Measurements from ENCODE around the gene NPLOC4.

Gene NPLOC4

DNA sequence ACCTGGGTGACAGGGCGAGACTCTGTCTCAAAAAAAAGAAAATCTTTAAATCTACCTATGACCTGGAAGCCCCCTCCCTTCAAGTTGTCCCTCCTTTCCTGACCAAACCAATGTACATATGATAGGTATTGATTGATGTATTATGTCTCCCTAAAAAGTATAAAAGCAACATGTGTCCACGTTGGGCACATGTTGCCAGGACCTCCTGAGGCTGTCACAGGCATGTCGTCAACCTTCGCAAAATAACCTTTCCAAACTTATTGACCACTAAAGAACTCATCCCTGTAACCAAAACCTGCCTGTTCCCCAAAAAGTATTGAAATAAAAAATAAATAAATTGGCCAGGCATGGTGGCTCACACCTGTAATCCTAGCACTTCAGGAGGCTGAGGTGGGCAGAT is 25.1 kb upstream of the NPLOC4 start:
- DNase-seq: no peak

DNA sequence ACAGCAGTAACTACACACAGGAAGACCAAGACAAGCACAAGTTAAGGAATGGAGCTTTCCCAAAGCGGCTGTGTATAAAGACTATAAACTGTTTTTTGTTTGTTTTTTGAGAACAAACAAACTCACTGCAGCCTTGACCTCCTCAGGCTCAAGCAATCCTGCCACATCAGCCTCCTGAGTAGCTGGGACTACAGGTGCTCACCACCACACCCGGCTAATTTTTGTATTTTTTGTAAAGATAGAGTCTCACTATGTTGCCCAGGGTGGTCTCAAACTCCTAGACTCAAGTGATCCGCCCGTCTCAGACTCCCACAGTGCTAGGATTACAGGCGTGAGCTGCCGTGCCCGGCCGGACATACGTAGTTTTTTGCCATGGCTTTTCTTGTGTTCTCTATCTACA is 23.5 kb upstream of the NPLOC4 start:
- no peak for DNase-seq

DNA sequence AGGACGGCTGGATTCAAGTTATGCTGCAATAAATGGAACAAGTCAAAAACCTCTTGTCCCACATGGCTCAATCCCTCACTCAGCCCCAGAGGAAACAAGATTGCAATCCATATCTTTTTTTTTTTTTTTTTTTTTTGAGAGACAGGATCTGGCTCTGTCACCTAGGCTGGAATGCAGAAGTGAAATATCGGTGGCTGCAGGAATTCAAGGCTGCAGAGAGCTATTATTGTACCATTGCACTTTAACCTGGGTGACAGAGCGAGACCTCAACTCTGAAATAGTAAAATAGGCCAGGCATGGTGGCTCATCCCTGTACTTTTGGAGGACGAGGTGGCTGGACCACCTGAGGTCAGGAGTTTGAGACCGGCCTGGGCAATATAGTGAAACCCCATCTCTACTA is 22.1 kb upstream of the NPLOC4 start:
- no peak for DNase-seq

DNA sequence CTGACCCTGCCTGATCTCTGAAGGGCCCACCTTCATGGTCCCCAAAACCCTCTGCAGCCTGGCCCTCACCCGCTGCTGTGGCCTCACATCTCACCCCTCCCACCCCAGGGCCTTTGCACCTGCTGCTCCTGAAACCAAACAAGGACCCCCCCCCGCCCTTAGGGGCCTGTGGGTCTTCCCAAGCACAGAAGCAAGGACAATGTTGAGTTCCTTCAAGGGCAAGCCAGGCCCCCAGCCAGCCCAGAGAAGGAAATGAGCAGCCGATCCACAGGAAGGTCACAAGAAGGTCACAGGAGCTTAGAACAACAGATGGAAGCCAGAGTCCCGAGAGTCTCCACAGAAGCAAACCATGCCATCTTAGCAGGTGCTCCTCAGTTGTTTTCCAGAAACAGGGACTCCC is 19.9 kb upstream of the NPLOC4 start:
- DNase-seq: no peak

DNA sequence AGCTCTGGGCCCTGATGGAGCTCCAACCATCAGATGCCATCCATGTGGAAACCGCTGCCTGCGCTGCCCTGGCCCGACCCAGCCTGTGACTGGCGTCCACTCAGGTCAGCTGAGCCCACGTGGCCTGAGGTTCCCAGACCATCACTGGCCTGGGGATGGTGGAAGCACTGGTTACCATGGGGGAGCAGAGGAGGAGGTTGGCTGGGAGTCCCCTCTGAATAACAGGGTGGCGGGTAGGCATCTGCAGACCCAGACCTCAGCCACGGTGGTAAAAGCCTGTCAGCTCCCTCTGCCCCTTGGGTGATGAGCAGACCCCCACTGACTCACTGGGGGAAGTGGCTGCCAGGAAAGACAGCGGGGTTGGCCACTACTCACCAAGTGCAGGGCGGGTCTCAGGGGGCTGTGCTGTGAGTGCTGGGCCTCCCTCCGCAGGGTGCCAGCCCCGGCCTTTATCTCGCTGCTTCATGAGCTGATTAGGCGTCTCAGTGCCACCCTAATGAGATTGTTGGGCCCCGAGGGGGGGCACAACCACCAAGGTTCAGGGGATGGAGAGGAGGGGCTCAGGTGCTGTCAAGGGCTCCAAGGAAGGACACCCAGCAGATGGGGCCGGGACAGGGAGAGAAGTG is 19.3 kb upstream of the NPLOC4 start, which contains the start of gene PDE6G:
PDE6G (minus strand) TSS at position 425 of the 626 bp plus-strand sequence. CDS start 3,237 bp downstream, outside the sequence.
- DNase-seq: no peak

DNA sequence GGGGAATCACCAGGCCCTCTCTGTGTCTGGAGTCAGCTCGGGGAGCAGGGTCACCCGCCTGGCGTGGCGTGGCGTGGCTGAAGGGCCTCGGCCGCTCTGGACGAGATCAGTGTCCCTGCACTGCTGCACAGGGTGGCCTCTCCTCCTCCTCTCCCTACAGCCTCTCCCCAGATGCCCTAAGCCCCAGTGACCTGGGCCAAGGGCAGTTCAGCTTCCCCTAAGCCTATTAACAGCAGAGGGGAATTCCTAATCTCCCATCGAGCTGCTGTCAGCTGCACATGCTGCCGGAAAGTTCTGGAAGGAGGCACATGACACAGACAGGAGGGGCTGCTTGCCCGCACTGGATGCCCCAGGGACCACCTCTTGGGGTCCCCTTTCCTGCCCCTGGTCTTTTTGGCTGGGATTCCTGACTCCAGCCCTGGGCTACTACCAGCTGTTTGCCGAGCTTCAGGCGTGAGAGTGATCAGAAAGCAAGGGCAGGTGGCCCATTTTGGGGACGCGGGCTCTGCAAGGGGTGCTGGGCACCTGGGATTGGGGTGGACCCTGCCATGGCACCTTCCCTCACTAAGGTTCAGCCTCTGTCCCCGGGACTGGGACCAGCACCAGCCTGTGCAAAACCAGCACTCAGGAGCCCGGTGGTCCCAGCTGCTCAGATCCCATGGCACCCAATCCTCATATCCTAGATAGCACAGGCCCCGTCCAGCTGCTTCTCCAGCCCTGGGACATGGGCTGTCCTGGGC is 18.6 kb upstream of the NPLOC4 start:
- no peak for DNase-seq

DNA sequence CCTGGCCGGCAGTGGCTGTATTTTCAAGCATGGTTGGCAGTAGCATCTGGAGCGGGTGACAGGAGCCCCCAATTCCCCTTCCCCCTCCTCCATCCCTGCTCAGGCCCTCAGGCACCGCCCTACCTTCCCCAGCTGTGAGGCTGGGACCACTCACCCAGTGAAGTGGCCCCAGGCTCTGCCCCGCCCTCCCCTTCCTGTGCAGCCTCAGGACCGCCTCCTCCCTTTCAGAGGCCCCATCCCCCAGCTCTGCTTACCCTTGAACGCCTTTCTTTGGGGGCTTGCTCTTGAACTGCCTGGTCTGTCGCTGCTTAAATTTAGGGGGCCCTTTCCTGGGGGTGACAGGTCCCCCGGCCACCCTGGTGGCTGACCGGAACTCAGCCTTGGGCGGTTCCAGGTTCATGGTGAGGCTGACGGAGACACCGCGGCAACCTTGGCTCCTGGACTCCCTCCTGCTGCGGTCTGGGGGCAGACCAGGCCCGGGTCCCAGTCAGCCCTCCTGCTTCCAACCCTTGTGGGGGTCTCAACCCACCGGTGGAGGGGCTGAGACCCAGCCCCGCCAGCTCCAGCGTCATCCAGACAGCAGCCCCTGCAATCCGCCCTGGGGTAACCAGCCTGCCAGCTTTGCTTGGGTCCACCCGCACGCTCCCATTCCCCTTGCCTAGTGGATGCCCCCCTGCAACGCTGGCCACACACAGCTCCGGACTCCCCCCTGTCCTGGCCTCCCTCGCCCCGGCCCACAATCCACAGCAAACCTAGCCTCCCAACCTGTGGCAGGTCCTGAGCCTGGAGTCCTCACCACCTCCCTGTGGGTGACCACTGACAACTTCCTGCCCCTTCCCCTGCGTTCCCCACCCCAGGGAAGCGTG is 16.2 kb upstream of the NPLOC4 start:
- DNase-seq: no peak

DNA sequence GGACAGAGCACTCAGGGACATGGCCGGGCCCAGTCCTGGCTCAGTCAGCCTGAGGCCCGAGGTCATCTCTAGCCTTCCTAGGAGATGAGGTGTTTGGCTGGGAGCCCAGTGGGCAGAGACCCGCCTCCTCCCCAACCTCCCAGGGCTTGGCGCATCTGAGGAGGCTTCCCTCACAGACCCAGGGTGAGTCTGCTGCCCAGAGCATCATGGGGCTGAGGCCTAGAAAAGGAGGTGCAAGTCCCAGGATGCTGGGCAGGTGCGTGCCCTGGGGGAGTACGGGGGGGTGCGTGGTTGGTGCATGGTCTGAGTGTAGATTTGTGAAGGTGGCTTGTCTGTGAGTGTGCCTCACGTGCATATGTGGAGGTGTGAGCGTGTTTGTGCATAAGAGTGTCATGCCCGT is 14.8 kb upstream of the NPLOC4 start:
- DNase-seq: no peak

DNA sequence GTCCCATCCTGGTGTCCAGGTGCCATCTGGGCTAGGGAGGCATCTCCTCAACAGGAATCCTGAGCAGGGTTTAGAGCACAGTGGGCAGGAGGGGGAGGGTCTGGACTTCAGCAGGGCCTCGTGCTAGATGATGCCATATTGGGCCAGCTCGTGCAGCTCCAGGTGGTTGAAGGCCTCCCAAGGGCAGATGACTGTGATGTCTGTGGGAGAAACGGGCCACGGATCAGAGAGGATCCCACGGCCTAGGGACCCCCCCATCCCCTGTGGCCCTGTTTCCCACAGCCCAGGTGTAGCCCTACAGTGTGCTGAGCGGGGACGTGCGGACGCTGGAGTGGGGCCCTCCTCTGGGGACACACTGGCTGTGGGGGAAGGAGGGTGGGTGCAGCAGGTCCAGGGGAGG is 14.0 kb upstream of the NPLOC4 start:
- DNase-seq: no peak

DNA sequence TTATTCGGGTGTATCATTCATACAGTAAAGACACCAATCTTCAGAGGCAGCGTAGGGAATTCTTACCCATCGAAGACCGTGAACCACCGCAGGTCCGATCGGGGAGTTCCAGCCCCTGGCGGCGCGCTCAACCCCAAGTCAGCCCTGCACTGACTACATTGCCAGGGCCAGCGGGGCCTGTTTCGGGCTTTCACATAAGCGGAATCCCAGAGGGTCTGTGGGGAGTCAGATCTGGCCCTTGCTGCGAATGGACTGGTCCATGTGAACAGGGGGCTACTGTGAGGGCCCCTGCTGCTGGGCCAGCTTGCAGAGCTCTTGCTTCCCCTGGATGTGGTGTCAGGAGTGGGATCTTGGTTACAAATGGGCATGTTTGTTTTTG is 11.8 kb upstream of the NPLOC4 start:
- DNase-seq: no peak

DNA sequence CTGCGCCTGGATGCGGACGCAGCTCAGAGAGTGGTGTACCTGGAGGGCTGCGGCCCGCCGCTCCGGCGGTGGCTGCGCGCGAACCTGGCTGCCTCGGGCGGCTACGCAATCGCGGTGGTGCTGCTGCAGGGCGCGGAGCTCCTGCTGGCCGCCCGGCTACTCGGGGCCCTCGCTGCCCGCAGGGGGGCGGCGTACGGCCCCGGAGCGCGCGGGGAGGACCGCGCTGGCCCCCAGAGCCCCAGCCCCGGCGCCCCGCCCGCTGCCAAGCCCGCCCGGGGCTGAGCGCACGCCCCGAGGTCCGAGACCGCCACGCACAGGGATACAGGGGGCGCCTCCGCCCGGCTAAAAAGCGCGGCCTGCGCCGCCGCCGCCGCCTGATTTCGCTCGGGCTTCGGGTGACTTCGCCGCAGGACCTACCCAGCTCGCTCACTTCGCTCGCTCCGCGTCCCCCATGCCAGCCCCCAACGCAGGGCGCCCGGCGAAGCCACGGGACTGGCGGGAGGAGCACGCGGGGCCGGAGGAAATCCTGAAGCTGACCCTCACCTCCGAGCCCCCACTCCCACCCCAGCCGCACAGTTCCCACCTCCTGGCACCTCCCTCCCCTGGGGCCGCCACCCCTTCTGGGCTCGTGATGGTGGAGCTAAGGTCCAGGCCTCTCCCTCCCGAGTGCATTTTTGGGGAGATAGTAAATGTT is 11.2 kb upstream of the NPLOC4 start:
- no peak for DNase-seq

DNA sequence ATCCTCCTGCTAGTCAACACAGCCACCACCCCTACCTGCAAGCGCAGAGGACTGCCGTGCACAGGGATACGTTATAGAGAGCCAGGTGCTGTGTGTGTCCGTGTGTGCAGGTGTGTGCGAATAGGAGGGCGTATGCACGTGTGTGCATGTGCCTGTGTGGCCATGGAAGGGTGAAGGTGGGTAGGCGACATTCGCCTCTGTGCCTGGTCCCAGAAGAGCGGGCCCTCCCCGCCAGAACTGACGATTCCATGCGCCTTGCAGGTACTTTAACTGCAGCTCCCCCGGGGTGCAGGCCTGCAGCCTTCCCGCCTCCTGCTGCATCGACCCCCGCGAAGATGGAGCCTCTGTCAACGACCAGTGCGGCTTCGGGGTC is 10.7 kb upstream of the NPLOC4 start:
- DNase-seq: no peak

DNA sequence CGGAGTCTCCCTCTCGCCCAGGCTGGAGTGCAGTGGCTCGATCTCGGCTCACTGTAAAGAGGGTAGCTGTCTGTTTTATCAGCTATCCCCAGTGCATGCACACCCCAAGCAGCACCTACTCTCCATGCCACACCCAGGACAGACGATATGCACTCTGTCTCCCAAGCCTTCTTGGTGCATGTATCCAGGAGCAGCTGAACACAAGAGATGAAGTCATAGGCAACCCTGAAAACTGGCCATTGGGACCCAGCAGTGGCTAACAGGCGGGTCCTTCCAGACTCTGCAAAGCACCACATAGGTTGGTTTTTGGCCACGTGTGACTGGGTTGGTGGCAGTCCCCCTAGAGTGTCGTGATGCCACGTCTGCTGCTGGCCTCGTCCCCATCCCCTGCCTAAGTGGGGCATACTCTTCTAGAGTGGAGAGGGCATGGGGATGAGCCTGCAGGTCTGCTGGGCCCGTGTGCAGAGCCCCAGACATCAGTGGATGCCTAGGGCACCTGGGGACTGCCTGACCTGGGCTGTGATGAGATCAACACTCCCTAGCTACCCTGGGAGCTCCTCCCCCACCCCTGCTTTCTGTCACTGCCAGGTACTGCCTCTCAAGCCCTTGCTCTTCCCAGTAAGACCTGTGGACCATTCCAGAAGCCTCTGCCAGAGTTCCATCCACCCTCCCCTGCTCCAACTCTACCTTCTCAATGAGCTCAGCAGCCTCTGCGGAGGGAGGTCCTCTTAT is 10.1 kb upstream of the NPLOC4 start:
- DNase-seq: no peak

DNA sequence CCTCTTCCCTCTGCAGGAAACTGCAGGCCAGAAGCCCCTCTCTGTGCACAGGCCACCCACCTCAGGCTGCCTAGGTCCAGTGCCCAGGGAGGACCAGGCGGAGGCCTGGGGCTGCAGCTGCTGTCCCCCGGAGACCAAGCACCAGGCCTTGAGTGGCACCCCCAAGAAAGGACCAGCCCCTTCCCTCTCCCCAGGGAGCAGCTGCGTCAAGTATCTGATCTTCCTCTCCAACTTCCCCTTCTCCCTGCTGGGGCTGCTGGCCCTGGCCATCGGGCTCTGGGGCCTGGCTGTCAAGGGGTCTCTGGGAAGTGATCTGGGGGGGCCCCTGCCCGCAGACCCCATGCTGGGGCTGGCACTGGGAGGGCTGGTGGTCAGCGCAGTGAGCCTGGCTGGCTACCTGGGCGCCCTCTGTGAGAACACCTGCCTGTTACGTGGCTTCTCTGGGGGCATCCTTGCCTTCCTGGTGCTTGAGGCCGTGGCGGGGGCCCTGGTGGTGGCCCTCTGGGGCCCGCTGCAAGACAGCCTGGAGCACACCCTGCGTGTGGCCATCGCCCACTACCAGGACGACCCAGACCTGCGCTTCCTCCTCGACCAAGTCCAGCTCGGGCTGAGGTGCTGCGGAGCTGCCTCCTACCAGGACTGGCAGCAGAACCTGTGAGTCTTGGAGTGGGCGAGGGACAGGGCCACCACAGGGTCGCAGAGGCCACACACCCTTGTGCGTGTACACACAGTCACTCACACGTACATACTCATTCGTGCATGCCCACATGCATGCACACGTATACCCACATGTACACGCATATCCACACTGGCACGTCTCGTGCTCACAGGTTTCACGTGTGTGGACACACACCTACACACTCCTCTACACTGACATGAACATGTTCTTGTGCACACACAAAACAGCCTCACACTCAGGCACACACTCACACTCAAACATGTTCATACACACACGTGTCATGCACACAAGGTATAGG is 8.4 kb upstream of the NPLOC4 start:
- no peak for DNase-seq

DNA sequence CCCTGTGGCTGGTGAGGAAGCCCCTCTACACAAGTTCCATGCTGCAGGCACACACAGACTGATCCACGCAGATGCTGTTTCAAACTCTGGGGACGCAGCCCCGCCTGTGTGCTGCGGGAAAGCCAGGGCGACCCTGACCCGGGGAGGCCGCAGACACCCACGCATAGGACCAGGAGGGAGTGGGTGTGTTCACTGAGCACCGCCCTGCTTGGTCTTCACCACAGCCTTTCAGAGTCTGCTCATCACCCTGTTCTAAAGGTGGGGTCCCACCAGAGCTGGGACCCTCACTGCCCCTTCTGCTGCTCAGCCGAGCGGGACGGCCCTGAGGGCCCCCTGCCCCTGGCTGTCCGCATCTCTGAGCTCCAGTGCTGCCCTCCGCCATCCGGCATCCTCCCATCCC is 7.6 kb upstream of the NPLOC4 start:
- DNase-seq: no peak

DNA sequence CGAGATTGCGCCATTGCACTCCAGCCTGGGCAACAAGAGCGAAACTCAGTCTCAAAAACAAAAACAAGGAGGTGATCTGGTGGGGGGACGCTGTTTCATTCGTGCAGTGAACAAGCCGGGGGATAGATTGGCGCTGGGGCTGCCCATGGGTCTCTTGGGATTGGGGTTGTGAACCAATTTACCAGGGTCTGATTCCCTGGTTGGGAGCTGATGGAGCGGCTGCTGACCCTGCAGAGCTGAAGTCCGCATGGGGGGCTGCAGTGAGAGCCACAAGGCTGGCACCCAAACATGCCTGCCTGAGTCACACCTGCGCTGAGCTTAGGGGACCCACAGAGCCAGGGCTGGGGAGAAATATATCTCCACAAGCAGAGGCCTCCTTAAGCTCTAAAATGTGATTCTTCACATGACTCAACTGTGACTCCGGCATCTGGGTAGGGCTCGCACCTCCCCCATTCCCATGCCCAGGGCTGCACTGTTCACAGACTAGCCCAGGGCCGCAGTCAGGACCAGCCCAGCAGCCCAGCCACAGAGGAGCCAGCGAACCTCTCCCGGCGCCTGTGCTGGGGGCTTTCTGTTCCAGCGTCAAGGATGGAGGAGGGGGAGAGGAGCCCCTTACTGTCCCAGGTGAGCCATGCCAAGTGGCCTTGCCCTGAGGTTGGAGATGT is 5.0 kb upstream of the NPLOC4 start:
- no peak for DNase-seq

DNA sequence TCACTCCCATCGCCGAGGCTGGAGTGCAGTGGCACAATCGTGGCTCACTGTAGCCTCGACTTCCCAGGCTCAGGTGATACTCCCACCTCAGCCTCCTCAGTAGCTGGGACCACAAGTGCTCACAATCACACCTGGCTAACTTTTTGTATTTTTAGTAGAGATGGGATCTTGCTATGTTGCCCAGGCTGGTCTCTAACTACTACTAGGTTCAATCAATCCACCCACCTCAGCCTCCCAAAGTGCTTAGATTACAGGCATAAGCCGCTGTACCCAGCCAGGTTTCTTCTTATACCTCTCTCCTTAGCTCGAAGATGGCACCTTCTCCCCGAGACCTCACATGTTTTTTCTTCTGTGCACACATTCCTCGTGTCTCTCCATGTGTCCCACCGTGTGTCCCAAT is 3.1 kb upstream of the NPLOC4 start:
- no peak for DNase-seq

DNA sequence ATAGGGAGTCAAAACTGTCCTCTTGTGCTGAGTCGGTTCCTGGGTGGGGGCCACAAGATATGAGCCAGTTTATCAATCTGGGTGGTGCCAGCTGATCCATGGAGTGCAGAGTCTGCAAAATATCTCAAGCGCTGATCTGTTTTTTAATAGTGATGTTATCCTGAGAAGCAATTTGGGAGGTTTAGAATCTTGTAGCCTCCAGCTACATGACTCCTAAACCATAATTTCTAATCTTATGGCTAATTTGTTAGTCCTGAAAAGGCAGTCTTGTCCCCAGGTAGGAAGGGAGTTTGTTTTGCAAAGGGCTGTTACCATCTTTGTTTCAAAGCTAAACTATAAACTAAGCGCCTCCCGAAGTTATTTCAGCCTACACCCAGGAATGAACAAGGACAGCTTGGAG is 1.8 kb upstream of the NPLOC4 start:
- no peak for DNase-seq

DNA sequence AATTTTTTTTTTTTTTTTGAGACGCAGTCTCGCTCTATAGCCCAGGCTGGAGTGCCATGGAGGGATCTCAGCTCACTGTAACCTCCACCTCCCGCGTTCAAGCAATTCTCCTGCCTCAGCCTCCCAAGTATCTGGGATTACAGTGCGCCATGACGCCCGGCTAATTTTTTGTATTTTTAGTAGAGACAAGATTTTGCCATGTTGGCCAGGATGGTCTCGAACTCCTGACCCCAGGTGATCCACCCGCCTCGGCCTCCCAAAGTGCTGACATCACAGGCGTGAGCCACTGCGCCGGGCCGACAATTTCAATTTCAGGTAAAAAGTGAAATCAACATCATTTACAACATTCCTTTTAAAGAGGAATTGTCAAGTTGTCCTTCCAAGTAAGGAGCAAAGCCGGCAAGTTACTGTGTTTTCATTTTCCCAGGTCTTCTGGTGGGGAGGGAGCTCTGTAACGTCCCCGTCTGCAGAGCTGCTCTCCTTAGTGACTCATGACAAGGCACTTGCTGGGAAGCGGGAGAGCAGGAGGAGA is 873 bp downstream of the NPLOC4 start:
- DNase-seq: no peak

DNA sequence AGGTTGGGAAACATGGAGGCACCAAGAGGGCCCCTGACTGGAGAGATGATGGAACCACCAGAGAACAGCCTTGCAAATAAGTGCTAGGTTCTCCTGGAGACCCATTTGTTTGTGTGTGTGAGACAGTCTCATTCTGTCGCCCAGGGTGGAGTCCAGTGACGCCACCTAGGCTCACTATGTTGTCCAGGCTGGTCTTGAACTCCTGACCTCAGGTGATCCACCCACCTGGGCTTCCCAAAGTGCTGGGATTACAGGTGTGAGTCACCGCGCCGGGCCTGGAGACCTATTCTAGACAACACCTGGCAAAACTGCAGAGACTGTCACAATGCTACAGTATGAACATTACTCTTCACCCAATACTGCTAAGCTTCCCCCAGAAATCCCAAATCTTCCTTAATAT is 1.5 kb downstream of the NPLOC4 start:
- no peak for DNase-seq

DNA sequence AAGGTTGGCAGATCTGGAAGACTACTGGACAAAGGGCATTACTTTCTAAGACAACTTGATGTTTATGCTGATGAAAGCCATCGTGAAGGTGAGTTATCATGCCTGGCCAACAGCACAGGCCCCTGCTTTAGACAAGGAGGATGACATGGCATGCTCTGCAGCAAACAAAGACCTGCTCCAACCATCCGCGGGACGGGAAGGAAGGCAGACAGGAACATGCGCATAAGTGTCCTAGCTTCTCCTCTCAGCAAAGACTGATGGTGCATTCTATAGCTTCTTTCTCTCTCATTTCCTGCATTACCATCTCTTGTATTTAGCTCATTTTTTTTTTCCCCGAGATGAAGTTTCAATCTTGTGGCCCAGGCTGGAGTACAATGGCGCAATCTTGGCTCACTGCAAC is 5.4 kb downstream of the NPLOC4 start:
- no peak for DNase-seq

Data from stimulated activated CD4-positive, alpha-beta T cell treated with anti-CD3 and anti-CD28 coated beads, Interleukin-2, amount 100 ng/mL, for 24 hours (primary cell).